IPS-NIHi7 (cell line): ENCODE measurements around the gene CYB5R3.
"Not testable (repeated sequence)": the region's sequence is repeated elsewhere in the genome, so short reads cannot be mapped to it uniquely, and the experiment has no call there.

Experiments used
- DNase-seq: peaks from one replicate; pipeline ENCODE4 v3.0.0; 2012; ENCODE audit warnings: mixed read lengths; ENCODE audit errors: extremely low spot score

Gene CYB5R3

GRCh38 chr22:42678894-42679293, 29.7 kb upstream of the CYB5R3 start:
- DNase-seq = no peak

- not testable (repeated sequence) for DNase-seq
Measured at GRCh38 chr22:42677936-42678335, 28.7 kb upstream of the CYB5R3 start.

- DNase-seq = no peak
Measured at GRCh38 chr22:42676059-42676607, 26.9 kb upstream of the CYB5R3 start.

GRCh38 chr22:42673898-42674401, 24.8 kb upstream of the CYB5R3 start:
- DNase-seq = no peak

GRCh38 chr22:42673071-42673470, 23.9 kb upstream of the CYB5R3 start:
- not testable (repeated sequence) for DNase-seq

GRCh38 chr22:42670921-42671709, 21.9 kb upstream of the CYB5R3 start:
- no peak for DNase-seq

GRCh38 chr22:42670046-42670445, 20.9 kb upstream of the CYB5R3 start:
- no peak for DNase-seq

- DNase-seq = not testable (repeated sequence)
Measured at GRCh38 chr22:42666393-42666792, 17.2 kb upstream of the CYB5R3 start.

- no peak for DNase-seq
Measured at GRCh38 chr22:42664976-42665831, 16.0 kb upstream of the CYB5R3 start.

GRCh38 chr22:42661985-42662831, 13.0 kb upstream of the CYB5R3 start:
- DNase-seq = peak; percentile 94

GRCh38 chr22:42656578-42656977, 7.4 kb upstream of the CYB5R3 start:
- no peak for DNase-seq

- DNase-seq = no peak
Measured at GRCh38 chr22:42655693-42656092, 6.5 kb upstream of the CYB5R3 start.

GRCh38 chr22:42654436-42655073, 5.4 kb upstream of the CYB5R3 start:
- DNase-seq = no peak

GRCh38 chr22:42653999-42654398, 4.8 kb upstream of the CYB5R3 start:
- no peak for DNase-seq

- no peak for DNase-seq
Measured at GRCh38 chr22:42651134-42651533, 1.9 kb upstream of the CYB5R3 start.

- DNase-seq = no peak
Measured at GRCh38 chr22:42648368-42649245, 585 bp downstream of the CYB5R3 start.

- DNase-seq = no peak
Measured at GRCh38 chr22:42648017-42648367, 1.2 kb downstream of the CYB5R3 start.

- no peak for DNase-seq
Measured at GRCh38 chr22:42646569-42647525, 2.3 kb downstream of the CYB5R3 start.
